GM12864 (cell line): ENCODE measurements around the gene DUSP8.

ENCODE experiments used
- DNase-seq: peaks from one replicate; pipeline ENCODE4 v3.0.0-alpha.2; 2011; ENCODE audit warnings: low read depth
- H3K4me3 ChIP-seq: 2 replicates; pipeline ENCODE4 v1.5.1; 2011; ENCODE audit warnings: mild to moderate bottlenecking, low read depth, low read length, control low read depth
- TF ChIP-seq, protein P1 (sequence below): IDR thresholded peaks from 2 replicates; pipeline ENCODE4 v1.5.1; 2011; ENCODE audit warnings: low read depth, mild to moderate bottlenecking, moderate library complexity, low read length, control low read depth, inconsistent platforms; ENCODE audit errors: missing control alignments

The DUSP8 gene

DNA sequence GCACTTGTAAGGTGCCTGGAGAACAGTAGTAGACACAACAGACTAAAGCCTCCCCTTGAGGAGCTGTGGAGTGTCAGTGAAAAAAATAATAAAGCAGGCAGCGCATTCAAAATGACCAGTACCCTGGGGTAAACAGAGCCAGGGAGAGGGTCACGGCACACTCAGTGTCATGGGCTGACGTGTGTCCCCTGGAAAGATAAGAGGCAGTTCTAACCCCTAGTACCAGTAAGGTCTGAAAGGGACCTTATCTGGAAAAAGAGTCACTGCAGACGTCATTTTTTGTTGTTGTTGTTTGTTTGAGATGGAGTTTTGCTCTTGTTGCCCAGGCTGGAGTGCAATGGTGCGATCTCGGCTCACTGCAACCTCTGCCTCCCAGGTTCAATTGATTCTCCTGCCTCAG, 32.0 kb downstream of the DUSP8 start:
- no peak for DNase-seq
- TF ChIP-seq, protein P1, sequence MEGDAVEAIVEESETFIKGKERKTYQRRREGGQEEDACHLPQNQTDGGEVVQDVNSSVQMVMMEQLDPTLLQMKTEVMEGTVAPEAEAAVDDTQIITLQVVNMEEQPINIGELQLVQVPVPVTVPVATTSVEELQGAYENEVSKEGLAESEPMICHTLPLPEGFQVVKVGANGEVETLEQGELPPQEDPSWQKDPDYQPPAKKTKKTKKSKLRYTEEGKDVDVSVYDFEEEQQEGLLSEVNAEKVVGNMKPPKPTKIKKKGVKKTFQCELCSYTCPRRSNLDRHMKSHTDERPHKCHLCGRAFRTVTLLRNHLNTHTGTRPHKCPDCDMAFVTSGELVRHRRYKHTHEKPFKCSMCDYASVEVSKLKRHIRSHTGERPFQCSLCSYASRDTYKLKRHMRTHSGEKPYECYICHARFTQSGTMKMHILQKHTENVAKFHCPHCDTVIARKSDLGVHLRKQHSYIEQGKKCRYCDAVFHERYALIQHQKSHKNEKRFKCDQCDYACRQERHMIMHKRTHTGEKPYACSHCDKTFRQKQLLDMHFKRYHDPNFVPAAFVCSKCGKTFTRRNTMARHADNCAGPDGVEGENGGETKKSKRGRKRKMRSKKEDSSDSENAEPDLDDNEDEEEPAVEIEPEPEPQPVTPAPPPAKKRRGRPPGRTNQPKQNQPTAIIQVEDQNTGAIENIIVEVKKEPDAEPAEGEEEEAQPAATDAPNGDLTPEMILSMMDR = no peak
- H3K4me3 ChIP-seq = no peak overlapping the region

DNA sequence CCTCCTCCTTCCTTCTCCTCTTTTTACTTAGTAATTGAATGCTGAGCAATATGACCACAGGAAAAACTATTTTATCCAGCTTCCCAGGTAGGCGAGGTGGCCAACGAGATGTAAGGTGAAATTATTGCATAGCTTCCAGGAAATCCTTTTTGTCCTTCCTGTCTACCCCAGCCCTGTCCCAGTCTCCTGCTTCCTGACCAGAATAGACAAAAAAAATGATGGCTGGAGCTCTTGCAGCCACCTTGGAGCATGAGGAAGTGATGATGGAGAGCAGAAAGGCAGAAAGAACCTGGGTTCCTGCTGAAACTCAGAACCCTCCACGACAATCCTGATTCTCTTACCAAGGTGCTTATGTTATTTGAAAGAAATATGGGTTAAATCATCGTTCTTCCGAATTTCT, 33.9 kb downstream of the DUSP8 start:
- TF ChIP-seq, protein P1 = no peak
- no peak overlapping the region for H3K4me3 ChIP-seq
- no peak for DNase-seq

DNA sequence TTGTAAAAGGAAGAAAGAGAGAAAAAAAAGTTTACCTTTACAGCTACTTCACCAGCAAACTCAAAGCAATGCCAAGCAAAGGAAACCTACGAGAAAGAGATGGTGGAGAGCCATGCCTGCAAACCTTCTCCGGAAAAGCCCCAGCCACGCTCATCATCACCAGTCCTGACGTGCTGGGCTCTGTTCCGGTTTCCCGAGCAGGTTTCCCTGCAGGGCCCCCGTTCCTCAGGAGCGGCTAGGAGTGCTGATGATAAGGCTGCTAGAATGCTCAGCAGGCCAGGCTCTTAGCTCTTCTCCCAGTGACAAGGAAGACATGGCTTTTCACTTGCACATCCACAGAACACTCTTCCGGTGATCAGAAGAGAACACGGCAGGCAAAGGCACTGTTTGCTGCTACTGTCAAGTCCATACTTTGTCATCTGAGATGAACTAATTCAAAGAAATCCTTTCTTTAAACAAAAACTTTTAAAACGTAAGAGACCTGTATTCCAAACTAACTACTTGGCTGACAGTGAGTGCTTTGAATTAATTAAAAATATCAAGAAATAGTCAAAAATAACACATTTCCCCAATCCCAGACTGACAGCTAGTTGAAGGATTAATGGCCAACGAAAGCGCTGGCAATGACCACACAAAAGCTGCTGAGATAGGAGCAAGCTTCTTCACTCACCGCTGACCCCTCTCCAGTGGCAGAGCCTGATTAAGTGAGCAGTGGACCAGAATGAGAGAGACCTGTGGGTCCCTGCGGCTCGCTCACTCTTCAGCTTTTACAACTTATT, 35.8 kb downstream of the DUSP8 start:
- DNase-seq = no peak
- TF ChIP-seq, protein P1 = no peak
- H3K4me3 ChIP-seq = no peak overlapping the region

DNA sequence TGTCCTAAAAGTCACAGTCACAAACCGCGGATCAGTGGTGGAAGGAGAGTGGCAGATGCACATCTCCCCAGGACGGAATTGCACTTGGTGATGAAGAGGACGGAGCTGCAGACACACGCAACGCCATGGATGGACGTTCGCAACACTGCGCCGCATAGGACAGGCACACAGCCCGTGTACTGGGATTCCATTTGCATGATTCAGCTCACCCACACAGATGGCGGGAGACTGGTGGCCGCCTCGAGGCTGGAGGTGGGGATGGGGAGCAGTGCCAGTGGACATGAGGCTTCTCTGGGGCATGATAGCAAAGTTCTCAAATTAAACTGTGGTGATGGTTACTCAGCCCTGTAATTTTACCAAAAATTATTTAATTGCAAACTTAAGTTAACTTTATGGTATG, 37.4 kb downstream of the DUSP8 start:
- DNase-seq = no peak
- no peak overlapping the region for H3K4me3 ChIP-seq
- TF ChIP-seq, protein P1 = no peak

DNA sequence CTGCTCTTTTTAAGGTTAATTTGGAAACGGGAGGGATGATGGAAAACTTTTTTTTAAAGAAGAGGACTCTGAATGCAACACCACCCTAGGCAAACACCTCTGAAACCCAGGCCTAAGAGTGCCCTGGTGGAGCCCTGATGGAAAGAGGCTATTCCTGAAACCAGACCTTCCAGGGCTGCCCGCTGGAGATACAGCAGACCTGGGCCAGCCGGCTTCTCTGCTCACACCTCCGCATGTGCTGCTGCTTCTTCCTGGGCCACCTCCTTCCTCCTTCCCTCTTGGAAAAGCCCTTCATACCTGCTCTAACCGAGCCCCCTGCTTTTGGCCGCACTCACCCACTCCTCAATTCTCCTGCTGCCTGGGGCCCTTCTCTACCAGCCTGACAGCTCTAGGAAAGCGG, 37.9 kb downstream of the DUSP8 start:
- TF ChIP-seq, protein P1 = no peak
- no peak for DNase-seq
- H3K4me3 ChIP-seq = no peak overlapping the region

DNA sequence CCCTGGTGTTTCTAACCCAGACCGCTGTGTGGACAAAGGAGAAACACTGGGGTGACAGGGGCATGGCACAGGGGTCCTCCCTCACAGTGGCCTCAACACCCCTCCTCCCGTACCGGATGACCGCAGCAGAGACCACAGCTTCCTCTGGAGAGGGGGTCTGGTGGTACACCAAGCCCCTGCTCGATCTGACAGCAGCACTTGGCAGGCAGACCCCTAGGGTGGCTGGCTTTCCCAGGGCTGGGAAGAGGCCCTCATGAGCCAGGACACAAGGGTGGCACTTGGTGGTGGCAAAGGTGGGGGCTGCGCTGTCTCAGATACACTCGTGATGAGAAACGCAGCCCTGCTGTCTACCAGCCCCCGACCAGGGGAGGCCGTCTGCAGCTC, 38.7 kb downstream of the DUSP8 start:
- no peak for DNase-seq
- TF ChIP-seq, protein P1 = no peak
- no peak overlapping the region for H3K4me3 ChIP-seq
